GM19328 (cell line): ENCODE results near the gene INPP5A.
"Not testable (repeated sequence)": the region's sequence is repeated elsewhere in the genome, so short reads cannot be mapped to it uniquely, and the experiment has no call there.

Source experiments
- ATAC-seq: cut with Tn5 transposase; IDR thresholded peaks from one replicate; pipeline ENCODE4 v1.9.1; 2021; ENCODE audit warnings: mild to moderate bottlenecking, moderate library complexity; ENCODE audit not compliant: unreplicated experiment

Gene INPP5A

DNA sequence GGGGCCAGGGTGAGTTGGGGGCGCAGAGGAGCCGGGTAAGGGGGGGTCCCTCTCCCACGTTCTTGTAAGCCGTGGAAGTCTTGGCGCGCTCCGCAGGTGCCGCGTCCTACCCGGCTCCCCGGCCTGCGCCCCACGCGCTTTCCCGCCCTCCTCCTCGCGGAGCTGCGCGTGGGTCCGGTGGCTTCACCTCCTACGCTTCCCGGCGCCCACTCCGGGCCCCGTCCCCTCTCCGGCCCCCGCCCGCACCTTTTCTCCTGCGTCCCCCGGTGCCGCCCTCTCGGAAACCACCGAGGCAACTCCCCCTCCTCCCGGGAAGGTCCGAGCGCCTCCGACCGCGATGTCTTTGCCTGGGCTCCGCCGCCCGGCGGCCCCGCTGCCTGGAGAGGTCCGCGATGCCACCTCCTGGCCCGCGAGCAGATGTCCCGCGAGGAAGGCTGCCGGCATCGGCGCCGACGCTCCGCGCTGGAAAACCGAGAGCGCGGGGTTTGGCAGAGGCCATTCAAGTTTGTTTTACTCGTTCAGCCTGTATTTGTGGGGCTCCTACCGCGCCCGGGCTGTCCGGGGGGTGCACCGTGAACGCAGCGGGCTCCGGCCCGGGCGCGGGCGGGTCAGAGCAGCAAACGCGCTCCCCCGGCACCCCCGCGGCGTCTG is 250.7 kb downstream of the INPP5A start:
- no peak for ATAC-seq

- no peak for ATAC-seq
These were observed 251.2 kb downstream of the INPP5A start for GRCh38 chr10:132788831-132789219.

GRCh38 chr10:132789659-132790148 is 252.1 kb downstream of the INPP5A start:
- no peak for ATAC-seq

GRCh38 chr10:132790470-132790869 is 252.9 kb downstream of the INPP5A start:
- ATAC-seq: no peak

GRCh38 chr10:132790934-132791829 is 253.6 kb downstream of the INPP5A start:
- no peak for ATAC-seq

DNA sequence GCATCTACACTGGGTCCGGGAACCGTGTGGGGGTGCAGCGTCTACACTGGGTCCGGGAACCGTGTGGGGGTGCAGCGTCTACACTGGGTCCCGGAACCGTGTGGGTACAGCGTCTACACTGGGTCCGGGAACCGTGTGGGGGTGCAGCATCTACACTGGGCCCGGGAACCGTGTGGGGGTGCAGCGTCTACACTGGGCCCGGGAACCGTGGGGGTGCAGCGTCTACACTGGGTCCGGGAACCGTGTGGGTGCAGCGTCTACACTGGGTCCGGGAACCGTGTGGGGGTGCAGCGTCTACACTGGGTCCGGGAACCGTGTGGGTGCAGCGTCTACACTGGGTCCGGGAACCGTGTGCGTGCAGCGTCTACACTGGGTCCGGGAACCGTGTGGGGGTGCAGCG is 254.5 kb downstream of the INPP5A start:
- ATAC-seq: not testable (repeated sequence)

GRCh38 chr10:132792796-132793195 is 255.2 kb downstream of the INPP5A start:
- ATAC-seq: no peak

- ATAC-seq: no peak
These were observed 255.6 kb downstream of the INPP5A start for GRCh38 chr10:132793213-132793612.

GRCh38 chr10:132793871-132794849 is 256.6 kb downstream of the INPP5A start:
- ATAC-seq: no peak

- no peak for ATAC-seq
These were observed 259.3 kb downstream of the INPP5A start for GRCh38 chr10:132796846-132797245.

- ATAC-seq: not testable (repeated sequence)
These were observed 260.4 kb downstream of the INPP5A start for GRCh38 chr10:132797986-132798385.

GRCh38 chr10:132798403-132798802 is 260.8 kb downstream of the INPP5A start:
- ATAC-seq: no peak

GRCh38 chr10:132798876-132799275 is 261.3 kb downstream of the INPP5A start:
- ATAC-seq: no peak

GRCh38 chr10:132799865-132800264 is 262.3 kb downstream of the INPP5A start:
- ATAC-seq: no peak

DNA sequence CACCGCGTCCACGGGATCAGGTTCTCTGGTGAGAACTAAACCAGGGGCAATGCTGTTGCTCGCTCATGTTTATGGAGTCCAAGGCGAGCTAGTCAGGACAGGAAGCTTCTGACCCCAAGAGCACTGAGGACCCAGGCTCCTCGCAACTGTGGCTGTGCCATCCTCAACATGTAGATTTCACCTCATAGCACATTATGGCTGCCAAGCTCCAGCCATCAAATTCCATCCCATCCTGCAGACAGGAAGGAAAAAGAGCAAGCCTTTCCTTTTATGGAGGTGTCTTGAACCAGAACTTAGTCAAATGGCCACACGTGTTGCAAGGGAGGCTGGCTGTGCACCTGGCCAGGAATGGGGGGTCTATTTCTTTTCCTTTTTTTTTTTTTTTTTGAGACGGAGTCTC is 264.5 kb downstream of the INPP5A start:
- ATAC-seq: no peak

DNA sequence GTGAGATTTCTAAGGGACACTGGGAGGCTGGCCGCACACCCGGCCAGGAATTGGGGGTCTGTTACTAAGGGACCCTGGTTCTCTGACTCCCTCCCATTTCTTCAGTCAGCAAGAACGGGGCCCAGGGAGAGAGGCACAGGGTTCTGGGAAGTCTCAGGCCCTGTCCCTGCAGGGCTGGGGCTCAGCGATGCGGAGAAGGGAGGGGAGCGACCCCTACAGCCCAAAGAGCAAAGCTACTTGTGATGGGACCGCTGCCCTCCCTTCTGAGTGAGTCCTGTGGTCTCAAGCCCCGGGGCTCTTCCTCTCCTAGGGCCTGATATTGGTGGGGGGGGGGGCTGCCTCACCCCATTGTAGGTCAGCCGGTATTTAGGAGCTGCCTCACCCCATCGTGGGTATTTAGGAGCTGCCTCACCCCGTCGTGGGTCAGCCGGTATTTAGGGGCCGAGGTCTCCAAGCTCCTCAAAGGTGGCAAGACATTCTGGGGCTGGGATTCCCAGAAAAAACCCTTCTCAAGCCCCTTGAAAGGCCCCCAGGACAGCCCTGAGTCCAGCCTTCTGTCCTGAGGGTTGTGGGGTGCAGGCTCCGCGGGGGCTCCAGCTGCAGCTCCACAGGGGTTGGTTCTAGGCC is 265.2 kb downstream of the INPP5A start:
- ATAC-seq: no peak

GRCh38 chr10:132803416-132804210 is 266.0 kb downstream of the INPP5A start:
- ATAC-seq: no peak

DNA sequence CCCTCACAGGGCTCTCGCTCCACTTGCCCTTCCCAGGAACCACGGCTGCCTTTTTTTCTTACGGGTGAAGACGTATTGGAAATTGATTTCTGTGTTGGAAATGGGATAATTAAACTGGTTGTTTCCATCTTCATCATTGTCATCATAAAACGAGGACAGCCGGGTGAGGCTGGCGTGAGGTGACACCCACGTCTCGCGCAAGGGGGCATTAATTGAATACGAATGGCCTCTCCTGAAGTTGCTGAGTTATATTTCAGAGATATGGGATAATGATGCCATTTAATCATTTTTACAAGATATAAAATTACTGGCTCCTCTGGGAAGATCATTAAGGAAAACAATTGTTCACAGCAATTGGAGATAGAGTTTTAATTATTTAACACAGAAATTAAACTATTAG is 266.7 kb downstream of the INPP5A start:
- ATAC-seq: no peak

DNA sequence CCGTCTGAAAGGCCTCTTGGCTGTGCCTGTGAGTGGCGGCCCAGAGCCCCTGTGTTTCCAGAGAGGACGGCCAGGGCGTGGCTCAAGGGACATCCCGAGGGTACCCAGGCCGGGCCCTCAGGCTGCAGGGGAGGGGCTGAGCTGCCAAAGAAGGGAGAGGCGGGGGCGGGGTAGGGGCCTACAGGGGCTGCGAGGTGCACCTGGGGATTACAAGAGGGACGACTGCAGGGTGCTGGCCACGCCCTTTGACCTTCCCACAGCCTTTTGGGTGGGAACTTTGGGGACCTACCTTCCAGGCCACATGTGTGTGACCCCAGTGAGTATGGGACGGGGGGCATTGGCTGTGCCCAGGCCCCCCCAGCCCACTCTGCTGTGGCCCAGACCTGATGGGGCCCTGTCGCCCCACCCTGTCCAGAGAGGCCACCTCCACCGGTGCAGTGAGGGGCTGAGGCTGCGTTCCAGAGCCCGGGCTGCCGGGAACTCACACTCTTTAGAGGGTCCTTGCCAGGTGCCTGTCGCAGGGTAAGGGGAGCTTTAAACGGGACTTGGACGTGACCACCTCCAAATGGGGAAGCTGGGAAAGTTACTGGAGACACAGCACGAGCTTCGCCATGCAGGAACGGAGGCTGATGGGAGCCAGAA is 267.3 kb downstream of the INPP5A start:
- ATAC-seq: no peak
